Natural killer cell treated with Interleukin-12 subunit alpha and Interleukin-12 subunit beta and Interleukin-15 and Interleukin-18, amount 100 ng/mL, for 72 hours (primary cell): ENCODE data around the gene OR4X1. TPM values are rescaled to one million over a fixed set of nuclear protein-coding genes. Genes with fewer than 3 reads are reported as not detected.

Experiments used
- total RNA-seq, 2 donors: library from RNA; stranded (reverse); gene quantifications; one replicate each; pipeline ENCODE4 v1.2.3, GENCODE V29; 2022

Gene OR4X1
- total RNA-seq, 2 donors from 2014 or later = not detected

Other genes starting within 250 kb of the OR4X1 start
- not detected for gene OR4B1, start 47.1 kb upstream of the OR4X1 start, total RNA-seq
- gene OR4X2, start 18.8 kb upstream of the OR4X1 start, total RNA-seq = not detected
- gene OR4S1, start 42.4 kb downstream of the OR4X1 start, total RNA-seq = not detected
- not detected for gene OR4C3, start 61.1 kb downstream of the OR4X1 start, total RNA-seq
- not detected for gene OR4C5, start 102.6 kb downstream of the OR4X1 start, total RNA-seq
- gene OR4A47, start 224.9 kb downstream of the OR4X1 start, total RNA-seq = not detected